Duodenal mucosa (tissue), 2 donors: ENCODE results near the gene DESI1.
A peak's percentile ranks its signal among the peaks of the same experiment; 100 is the strongest.
"Not testable (repeated sequence)": the region's sequence is repeated elsewhere in the genome, so short reads cannot be mapped to it uniquely, and the experiment has no call there.

Source experiments
- H3K27ac ChIP-seq: one replicate; pipeline ENCODE4 v1.7.0; 2013; ENCODE audit warnings: low read depth, low read length
- H3K27me3 ChIP-seq, 2 donors: one replicate each; pipeline ENCODE4 v1.7.0; 2013; ENCODE audit warnings: low read length in 2 of 2, control low read depth in 1 of 2; ENCODE audit not compliant: insufficient read depth in 2 of 2, control insufficient read depth in 1 of 2
- H3K36me3 ChIP-seq, 2 donors: one replicate each; pipeline ENCODE4 v1.7.0; 2013; ENCODE audit warnings: low read length in 2 of 2, control low read depth in 1 of 2; ENCODE audit not compliant: insufficient read depth in 2 of 2, control insufficient read depth in 1 of 2
- H3K4me1 ChIP-seq, 2 donors: one replicate each; pipeline ENCODE4 v1.7.0; 2013; ENCODE audit warnings: low read length in 2 of 2, control low read depth in 1 of 2; ENCODE audit not compliant: insufficient read depth in 2 of 2, control insufficient read depth in 1 of 2
- H3K4me3 ChIP-seq, 2 donors: one replicate each; pipeline ENCODE4 v1.7.0; 2013; ENCODE audit warnings: low read length in 2 of 2, low read depth in 1 of 2
- H3K9ac ChIP-seq, 2 donors: one replicate each; pipeline ENCODE4 v1.7.0; 2013; ENCODE audit warnings: low read length in 2 of 2, low read depth in 1 of 2
- H3K9me3 ChIP-seq, 2 donors: one replicate each; pipeline ENCODE4 v1.7.0; 2013; ENCODE audit warnings: low read length in 2 of 2, control low read depth in 1 of 2; ENCODE audit not compliant: control insufficient read depth in 1 of 2

The DESI1 gene

DNA sequence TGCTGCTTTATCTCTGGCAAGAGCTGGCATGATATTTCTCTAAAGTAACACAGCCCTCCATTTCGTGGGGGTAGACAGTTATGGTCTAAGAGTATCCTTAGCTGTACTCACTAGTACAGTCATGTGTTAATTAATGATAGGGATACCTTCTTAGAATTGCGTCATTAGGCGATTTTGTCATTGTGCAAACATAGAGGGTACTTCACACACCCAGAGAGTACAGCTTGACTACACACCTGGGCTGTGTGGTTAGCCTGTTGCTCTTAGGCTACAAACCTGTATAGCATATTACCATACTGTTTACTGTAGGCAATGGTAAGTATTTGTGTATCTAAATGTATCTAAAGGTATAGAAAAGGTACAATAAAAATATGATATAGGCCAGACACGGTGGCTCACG, 17.3 kb upstream of the DESI1 start:
- Histone ChIP-seq H3K27ac (no peak overlapping the region), H3K4me1 (no peaks in the 10 kb centered on the region), H3K27me3 (no peaks in the 10 kb centered on the region), H3K4me3 (no peak overlapping the region), H3K36me3 (peaks cover 26 to 86% of the 10 kb centered on the region in 2 donors), H3K9me3 (no peaks in the 10 kb centered on the region), H3K9ac (no peak overlapping the region)

DNA sequence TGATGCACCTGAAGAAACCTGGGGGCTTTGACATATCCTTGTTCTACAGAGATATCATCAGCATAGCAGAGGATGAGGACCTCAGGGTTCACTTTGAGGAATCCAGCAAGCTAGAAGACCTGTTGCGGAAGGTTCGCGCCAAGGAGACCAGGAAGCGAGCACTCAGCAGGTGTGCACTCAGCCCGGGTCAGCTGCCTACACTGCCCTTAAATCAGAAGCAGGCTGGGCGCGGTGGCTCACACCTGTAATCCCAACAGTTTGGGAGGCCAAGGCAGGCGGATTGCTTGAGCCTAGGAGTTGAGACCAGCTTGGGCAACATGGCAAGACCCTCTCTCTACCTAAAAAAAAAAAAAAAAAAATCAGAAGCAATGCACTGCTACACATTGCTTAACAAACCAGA, 16.8 kb upstream of the DESI1 start:
- not testable (repeated sequence) for H3K27ac ChIP-seq, H3K27me3 ChIP-seq, H3K4me1 ChIP-seq, H3K9me3 ChIP-seq, H3K4me3 ChIP-seq, H3K9ac ChIP-seq
- peaks cover 24 to 82% of the 10 kb centered on the region in 2 donors for H3K36me3 ChIP-seq

DNA sequence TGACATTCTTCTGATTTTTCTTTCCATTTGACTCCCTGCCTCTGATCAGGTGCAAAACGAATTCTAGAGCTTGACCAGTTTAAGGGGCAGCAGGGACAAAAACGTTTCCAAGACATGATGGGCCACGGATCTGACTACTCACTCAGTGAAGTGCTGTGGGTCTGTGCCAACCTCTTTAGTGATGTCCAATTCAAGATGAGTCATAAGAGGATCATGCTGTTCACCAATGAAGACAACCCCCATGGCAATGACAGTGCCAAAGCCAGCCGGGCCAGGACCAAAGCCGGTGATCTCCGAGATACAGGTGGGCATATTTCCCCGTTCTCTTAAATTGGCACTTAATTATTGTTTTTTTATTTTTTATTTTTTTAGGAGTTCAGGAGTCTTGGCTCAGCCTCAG, 15.6 kb upstream of the DESI1 start:
- H3K4me1 ChIP-seq = no peaks in the 10 kb centered on the region
- no peak overlapping the region for H3K9ac ChIP-seq
- H3K27me3 ChIP-seq = no peaks in the 10 kb centered on the region
- H3K27ac ChIP-seq = no peak overlapping the region
- H3K4me3 ChIP-seq = no peak overlapping the region
- no peaks in the 10 kb centered on the region for H3K9me3 ChIP-seq
- peaks cover 23 to 79% of the 10 kb centered on the region in 2 donors for H3K36me3 ChIP-seq

DNA sequence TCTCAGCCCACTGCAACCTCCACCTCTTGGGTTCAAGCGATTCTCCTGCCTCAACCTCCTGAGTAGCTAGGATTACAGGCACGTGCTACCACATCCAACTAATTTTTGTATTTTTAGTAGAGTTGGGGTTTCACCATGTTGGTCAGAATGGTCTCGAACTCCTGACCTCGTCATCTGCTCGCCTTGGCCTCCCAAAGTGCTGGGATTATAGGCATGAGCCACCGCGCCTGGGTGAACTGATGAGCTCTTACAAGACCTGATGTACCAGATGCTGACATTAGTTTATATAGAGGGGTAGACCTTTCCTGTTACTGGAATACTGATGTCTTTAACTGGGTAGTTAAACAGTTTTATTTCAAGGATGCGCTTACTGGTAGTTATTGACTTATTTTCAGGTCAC, 13.8 kb upstream of the DESI1 start:
- H3K9me3 ChIP-seq, H3K4me1 ChIP-seq, H3K4me3 ChIP-seq, H3K27ac ChIP-seq, H3K27me3 ChIP-seq, H3K9ac ChIP-seq: not testable (repeated sequence)
- peaks cover 23 to 68% of the 10 kb centered on the region in 2 donors for H3K36me3 ChIP-seq

DNA sequence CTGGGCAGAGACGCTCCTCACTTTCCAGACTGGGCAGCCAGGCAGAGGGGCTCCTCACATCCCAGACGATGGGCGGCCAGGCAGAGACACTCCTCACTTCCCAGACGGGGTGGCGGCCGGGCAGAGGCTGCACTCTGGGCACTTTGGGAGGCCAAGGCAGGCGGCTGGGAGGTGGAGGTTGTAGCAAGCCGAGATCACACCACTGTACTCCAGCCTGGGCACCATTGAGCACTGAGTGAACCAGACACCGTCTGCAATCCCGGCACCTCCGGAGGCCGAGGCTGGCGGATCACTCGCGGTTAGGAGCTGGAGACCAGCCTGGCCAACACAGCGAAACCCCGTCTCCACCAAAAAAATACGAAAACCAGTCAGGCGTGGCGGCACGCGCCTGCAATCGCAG, 10.8 kb upstream of the DESI1 start:
- H3K9ac ChIP-seq, H3K4me3 ChIP-seq, H3K27ac ChIP-seq, H3K4me1 ChIP-seq, H3K27me3 ChIP-seq, H3K9me3 ChIP-seq: not testable (repeated sequence)
- peaks cover 24 to 65% of the 10 kb centered on the region in 2 donors for H3K36me3 ChIP-seq

DNA sequence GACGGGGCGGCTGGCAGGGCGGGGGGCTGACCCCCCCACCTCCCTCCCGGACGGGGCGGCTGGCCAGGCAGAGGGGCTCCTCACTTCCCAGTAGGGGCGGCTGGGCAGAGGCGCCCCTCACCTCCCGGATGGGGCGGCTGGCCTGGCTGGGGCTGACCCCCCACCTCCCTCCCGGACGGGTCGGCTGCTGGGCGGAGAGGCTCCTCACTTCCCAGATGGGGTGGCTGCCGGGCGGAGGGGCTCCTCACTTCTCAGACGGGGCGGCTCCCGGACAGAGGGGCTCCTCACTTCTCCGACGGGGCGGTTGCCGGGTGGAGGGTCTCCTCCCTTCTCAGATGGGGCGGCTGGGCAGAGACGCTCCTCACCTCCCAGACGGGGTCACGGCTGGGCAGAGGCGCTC, 10.3 kb upstream of the DESI1 start:
- H3K9me3 ChIP-seq, H3K4me1 ChIP-seq, H3K9ac ChIP-seq, H3K27ac ChIP-seq, H3K4me3 ChIP-seq, H3K27me3 ChIP-seq: not testable (repeated sequence)
- H3K36me3 ChIP-seq = peaks cover 19 to 64% of the 10 kb centered on the region in 2 donors

DNA sequence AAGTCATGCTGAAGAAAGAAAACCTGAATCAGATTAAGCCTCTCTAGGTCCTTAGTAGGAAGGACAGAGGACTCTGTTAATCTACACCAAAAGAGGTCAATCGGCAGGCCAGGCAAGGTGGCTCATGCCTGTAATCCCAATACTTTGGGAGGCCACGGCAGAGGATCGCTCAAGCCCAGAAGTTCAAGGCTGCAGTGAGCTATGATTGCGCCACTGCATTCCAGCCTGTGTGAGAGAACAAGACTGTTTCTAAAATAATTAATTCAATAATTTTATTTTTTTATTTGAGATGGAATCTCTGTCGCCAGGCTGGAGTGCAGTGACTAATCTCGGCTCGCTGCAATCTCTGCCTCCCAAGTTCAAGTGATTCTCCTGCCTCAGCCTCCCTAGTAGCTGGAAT, 4.7 kb upstream of the DESI1 start:
- peaks cover 8% of the 10 kb centered on the region in 2 donors for H3K4me1 ChIP-seq
- no peak overlapping the region for H3K4me3 ChIP-seq
- H3K36me3 ChIP-seq = peaks cover 19 to 62% of the 10 kb centered on the region in 2 donors
- no peaks in the 10 kb centered on the region for H3K9me3 ChIP-seq
- no peak overlapping the region for H3K27ac ChIP-seq
- H3K9ac ChIP-seq = no peak overlapping the region
- no peaks in the 10 kb centered on the region for H3K27me3 ChIP-seq

DNA sequence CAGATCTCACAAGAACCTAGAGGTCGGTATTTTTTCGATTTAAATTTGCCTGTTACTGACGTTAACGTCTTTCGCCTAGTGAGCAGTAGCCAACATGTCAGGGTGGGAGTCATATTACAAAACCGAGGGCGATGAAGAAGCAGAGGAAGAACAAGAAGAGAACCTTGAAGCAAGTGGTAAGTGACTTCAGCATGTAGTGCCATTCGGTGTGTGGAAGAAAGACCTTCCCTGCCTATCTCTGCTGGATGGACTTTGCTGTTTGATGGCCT, 1.0 kb upstream of the DESI1 start:
- Histone ChIP-seq H3K27me3 (no peaks in the 10 kb centered on the region), H3K9ac (peak overlapping the region; percentile 95 to 100), H3K36me3 (peaks cover 0 to 35% of the 10 kb centered on the region in 2 donors), H3K4me3 (peak overlapping the region; percentile 82 to 98), H3K4me1 (peaks cover 17 to 29% of the 10 kb centered on the region in 2 donors), H3K9me3 (no peaks in the 10 kb centered on the region), H3K27ac (peak overlapping the region; percentile 98)

DNA sequence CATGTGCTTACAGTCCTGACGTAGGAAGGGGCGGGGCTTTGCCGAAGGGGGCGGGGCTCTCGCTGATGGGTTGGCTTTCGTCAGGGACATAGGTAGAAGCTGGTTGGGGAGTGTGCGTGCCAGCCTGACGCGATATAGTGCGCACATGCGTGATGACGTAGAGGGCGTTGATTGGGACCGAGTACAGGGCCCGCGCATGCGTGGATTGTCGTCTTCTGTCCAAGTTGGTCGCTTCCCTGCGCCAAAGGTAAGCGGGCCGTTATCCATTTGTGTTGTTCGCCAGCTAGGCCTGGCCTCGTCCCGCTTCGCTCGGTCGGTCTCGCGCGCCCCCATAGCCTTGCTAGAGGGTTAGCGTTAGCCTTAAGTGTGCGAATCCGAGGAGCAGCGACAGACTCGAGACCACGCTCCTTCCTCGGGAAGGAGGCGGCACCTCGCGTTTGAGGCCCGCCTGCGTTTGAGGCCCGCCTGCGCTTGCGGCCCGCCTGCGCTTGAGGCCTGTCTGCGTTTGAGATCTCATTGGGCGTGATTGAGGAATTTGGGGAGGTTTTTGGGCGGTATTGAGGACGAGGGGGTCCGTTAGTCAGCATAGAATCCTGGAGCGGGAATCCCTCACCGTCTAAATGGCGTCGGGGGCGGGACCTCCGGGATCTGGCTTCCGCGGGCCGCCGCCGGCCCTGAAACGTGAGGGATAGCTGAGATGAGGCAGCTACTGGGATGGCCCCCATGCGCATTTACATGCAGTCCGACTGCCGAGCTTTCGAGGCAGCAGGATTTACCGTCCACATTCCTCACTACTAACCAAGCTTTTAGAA, 462 bp upstream of the DESI1 start, which contains the start of gene XRCC6:
Gene XRCC6, plus strand, starts transcription at position 197 of the 812 bp plus-strand sequence. CDS start 710 bp downstream, outside the sequence.
- Histone ChIP-seq H3K27ac (peak within 1 kb of the TSS; percentile 98), H3K4me1 (peaks cover 17 to 29% of the 10 kb centered on the region in 2 donors), H3K4me3 (peak within 1 kb of the TSS; percentile 88 to 98), H3K36me3 (peaks cover 0 to 29% of the 10 kb centered on the region in 2 donors), H3K9me3 (no peaks in the 10 kb centered on the region), H3K9ac (peak within 1 kb of the TSS; percentile 95 to 100), H3K27me3 (no peaks in the 10 kb centered on the region)

DNA sequence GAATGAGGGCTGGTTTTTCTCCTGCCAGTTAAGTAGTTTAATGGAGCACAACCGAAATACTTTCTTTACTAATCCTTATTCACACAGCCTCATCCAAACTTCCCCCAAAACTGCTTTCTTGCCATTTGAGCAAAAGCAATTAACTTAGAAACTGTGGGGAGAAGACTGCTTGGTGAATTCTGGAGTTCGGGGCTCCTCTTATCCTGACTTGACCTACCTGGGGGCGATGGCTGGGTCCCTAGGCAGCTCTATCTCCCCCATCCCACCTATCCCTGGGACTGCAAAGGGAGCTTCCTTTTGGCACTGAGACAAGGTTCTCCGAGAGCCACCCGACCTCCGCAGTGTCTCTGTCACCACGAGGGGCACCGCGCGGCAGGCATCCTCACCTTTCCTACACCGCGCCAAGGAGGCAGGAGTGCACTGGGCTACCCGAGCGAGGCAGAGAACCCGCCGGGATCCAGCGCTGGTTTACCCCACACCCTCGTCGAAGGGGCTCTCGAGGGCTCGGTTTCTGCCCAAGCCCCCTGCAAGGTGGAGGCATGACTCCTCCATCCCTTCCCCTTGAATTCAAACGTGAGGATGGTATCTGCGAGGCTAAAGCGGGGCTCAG, 759 bp downstream of the DESI1 start:
- peaks cover 0 to 19% of the 10 kb centered on the region in 2 donors for H3K36me3 ChIP-seq
- H3K4me3 ChIP-seq = peak overlapping the region; percentile 88 to 95
- H3K4me1 ChIP-seq = peaks cover 17 to 29% of the 10 kb centered on the region in 2 donors
- peak overlapping the region; percentile 95 to 100 for H3K9ac ChIP-seq
- no peaks in the 10 kb centered on the region for H3K9me3 ChIP-seq
- H3K27me3 ChIP-seq = no peaks in the 10 kb centered on the region
- H3K27ac ChIP-seq = peak overlapping the region; percentile 98
